Measurements from ENCODE around the gene TSPAN12.
A peak's percentile ranks its signal among the peaks of the same experiment; 100 is the strongest.

TSPAN12 gene

DNA sequence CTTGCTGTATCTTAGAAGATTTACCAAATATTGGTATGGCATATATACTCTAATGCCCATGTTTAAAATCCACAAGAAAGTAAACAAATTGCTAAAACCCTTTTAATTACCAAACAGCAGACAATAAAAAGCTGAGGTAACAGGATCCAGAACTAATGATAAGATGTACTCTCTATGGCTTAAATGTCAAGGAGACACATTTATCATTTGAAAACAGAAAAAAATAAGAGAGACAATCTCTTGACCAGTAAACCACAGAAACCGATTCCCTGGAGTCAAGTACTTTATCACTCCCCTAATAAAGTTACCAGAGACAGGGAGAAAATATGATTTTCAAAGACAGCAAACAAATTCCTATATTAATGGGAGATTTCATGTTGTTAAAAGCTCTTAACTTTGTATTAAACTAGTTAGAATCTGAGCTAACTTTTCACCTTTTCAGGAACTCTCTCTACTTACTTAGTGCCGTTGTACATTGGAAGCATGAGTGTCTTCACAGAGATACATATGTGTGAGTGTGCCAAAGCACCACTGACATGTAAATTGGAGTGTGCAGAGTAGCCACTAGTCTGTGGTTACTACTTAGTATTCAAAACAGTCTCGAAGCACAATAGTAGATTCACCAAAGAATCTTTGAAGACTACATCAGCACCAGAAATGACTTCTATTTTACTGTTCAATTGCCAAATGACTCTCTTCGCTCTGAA, 44.2 kb downstream of the TSPAN12 start:
- in situ Hi-C loops (cut with MboI; ENCODE audit: low pct_unique_long_range_greater_than_20kb, low sequenced_read_pairs, unreplicated experiment): loop anchor here (10.0 kb wide), 1 partner anchor 111 kb away; no protein-coding TSS in a partner anchor
- no peak for DNase-seq (ENCODE audit: low spot score)
- TF ChIP-seq, protein P1, sequence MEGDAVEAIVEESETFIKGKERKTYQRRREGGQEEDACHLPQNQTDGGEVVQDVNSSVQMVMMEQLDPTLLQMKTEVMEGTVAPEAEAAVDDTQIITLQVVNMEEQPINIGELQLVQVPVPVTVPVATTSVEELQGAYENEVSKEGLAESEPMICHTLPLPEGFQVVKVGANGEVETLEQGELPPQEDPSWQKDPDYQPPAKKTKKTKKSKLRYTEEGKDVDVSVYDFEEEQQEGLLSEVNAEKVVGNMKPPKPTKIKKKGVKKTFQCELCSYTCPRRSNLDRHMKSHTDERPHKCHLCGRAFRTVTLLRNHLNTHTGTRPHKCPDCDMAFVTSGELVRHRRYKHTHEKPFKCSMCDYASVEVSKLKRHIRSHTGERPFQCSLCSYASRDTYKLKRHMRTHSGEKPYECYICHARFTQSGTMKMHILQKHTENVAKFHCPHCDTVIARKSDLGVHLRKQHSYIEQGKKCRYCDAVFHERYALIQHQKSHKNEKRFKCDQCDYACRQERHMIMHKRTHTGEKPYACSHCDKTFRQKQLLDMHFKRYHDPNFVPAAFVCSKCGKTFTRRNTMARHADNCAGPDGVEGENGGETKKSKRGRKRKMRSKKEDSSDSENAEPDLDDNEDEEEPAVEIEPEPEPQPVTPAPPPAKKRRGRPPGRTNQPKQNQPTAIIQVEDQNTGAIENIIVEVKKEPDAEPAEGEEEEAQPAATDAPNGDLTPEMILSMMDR (IDR thresholded peaks at IDR 0.05; ENCODE audit: extremely low read depth, insufficient read depth, missing control alignments): no peak

DNA sequence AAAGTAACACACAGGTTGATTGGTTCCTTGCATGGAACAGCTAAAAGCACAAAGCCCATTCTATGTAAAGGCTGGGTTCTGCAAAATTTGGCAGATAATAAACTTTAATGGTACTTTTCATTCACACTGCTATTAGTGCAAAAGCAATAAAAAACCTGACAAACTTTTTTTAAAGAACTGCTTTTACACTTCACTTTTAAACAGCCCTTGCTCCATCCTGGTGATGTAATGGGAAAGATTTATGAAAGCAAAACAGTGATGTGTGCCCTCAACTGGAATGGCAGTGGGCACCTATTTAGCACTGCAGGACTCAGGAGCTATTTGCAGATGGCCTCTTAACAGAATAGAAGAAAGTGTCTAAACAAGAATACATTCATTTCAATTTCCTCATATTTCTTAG, 44.9 kb downstream of the TSPAN12 start:
- TF ChIP-seq, protein P1 (IDR thresholded peaks at IDR 0.05; ENCODE audit: extremely low read depth, insufficient read depth, missing control alignments): no peak
- in situ Hi-C loops (cut with MboI; ENCODE audit: low pct_unique_long_range_greater_than_20kb, low sequenced_read_pairs, unreplicated experiment): loop anchor here (10.0 kb wide), 1 partner anchor 112 kb away; no protein-coding TSS in a partner anchor
- DNase-seq (ENCODE audit: low spot score): no peak

DNA sequence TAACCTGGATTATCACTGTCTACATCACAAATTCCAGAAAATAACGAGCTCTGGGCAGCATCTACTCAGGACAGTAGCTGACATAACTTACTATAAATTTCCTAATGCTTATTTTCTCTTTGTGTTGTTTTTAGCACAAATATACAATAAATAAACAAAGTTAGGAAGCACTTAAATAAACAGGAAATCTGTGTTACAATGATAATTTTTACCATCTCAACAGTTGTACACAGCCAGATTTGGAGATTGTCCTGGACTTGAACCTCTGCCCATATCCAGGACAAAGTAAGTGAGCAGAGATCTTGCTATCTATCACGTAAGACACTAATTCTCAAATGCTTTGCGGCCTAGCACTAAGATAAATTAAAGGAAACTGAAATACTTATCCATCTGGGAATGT, 48.7 kb downstream of the TSPAN12 start:
- TF ChIP-seq, protein P1 (IDR thresholded peaks at IDR 0.05; ENCODE audit: extremely low read depth, insufficient read depth, missing control alignments): no peak
- DNase-seq (ENCODE audit: low spot score): no peak
- in situ Hi-C loops (cut with MboI; ENCODE audit: low pct_unique_long_range_greater_than_20kb, low sequenced_read_pairs, unreplicated experiment): loop anchor here (10.0 kb wide), 1 partner anchor 56 kb away; no protein-coding TSS in a partner anchor

DNA sequence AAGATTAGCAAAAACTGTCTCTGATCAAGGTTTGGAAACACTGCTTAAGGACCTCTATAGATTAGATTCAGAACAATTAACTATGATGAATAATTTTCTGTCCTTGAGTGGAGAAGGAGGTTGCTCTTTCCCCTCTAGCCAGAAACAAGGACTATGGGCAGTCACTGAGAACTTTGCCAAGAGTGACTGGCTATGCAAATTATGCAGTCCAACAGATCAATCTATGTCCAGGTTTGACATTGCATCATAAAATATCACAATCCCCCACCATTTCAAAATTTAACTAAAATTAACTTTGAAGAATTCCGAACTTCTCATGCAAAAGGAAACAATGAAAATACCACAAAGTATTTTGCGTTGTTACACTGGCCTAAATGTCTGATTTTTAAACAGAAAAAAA, 50.6 kb downstream of the TSPAN12 start:
- in situ Hi-C loops (cut with MboI; ENCODE audit: low pct_unique_long_range_greater_than_20kb, low sequenced_read_pairs, unreplicated experiment): loop anchor here (10.0 kb wide), 1 partner anchor 57 kb away; no protein-coding TSS in a partner anchor
- TF ChIP-seq, protein P1 (IDR thresholded peaks at IDR 0.05; ENCODE audit: extremely low read depth, insufficient read depth, missing control alignments): no peak
- no peak for DNase-seq (ENCODE audit: low spot score)

DNA sequence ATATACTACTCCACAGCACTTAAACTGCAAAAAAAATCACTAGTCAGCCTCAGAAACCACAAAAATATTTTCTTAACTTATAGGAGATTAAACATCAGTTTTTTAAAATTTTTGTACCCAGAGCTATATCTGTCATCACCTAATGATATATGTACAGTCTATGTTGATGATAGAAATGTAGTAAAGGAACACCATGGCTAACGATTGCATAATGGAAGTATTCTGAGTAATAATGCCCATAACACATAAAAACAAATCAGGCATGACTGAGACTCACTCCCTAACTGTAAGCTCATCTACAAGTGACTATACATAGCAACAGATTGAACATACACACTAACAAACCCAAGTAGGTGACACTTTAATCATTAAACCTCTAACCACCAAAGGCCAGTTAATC, 51.3 kb downstream of the TSPAN12 start:
- TF ChIP-seq, protein P1 (IDR thresholded peaks at IDR 0.05; ENCODE audit: extremely low read depth, insufficient read depth, missing control alignments): no peak
- in situ Hi-C loops (cut with MboI; ENCODE audit: low pct_unique_long_range_greater_than_20kb, low sequenced_read_pairs, unreplicated experiment): loop anchor here (10.0 kb wide), 1 partner anchor 58 kb away; no protein-coding TSS in a partner anchor
- peak; percentile 27 for DNase-seq (ENCODE audit: low spot score)

DNA sequence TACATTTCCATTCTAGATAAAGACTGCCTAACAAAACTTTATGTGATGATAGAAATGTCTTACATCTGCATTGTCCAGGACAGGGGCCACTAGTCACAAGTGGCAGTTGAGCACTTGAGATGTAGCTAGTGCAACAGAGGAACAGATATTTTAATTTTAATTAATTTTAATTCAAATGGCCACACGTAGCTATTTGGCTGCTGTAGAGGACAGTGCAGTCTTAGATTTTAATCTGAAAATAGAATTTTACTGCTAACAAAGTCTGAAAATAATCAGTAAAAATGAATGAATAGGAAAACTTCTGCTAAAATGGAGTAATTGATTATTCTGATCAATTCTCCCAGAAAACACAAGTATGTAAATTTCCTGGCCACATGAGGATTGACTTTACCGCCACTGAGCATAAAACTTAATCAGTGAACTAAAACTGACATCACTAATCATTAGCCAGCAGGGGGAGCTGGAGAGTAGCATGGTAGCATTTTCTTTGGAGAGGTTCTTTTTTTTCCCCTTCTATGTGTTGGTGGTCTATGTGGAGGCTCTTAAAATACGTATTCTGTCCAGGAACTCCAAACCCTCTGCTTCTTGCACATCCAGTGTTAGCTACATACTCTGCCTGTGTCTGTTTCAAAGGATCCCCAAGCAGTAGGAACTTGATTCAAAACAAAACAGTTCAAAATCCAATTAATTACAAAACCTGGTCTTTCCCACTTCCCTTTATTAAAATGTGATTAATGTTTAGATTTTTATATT, 52.1 kb downstream of the TSPAN12 start:
- TF ChIP-seq, protein P1 (IDR thresholded peaks at IDR 0.05; ENCODE audit: extremely low read depth, insufficient read depth, missing control alignments): peak; percentile 77
- peak; percentile 50 for DNase-seq (ENCODE audit: low spot score)
- in situ Hi-C loops (cut with MboI; ENCODE audit: low pct_unique_long_range_greater_than_20kb, low sequenced_read_pairs, unreplicated experiment): loop anchor here (10.0 kb wide), 1 partner anchor 59 kb away; no protein-coding TSS in a partner anchor

Data from GM13977 (cell line).